ENCODE measurements around the gene RUBCN. TPM values are rescaled to one million over a fixed set of nuclear protein-coding genes. Genes with fewer than 3 reads are reported as not detected.
"Not testable (repeated sequence)": the region's sequence is repeated elsewhere in the genome, so short reads cannot be mapped to it uniquely, and the experiment has no call there.

Gene RUBCN
- total and polyA plus RNA-seq, 9 of the 15 experiments (the other 6 are each of a cell fraction or from before 2014, with no cell fraction given), result 8.4 to 24.0 (median 11.9) TPM

DNA sequence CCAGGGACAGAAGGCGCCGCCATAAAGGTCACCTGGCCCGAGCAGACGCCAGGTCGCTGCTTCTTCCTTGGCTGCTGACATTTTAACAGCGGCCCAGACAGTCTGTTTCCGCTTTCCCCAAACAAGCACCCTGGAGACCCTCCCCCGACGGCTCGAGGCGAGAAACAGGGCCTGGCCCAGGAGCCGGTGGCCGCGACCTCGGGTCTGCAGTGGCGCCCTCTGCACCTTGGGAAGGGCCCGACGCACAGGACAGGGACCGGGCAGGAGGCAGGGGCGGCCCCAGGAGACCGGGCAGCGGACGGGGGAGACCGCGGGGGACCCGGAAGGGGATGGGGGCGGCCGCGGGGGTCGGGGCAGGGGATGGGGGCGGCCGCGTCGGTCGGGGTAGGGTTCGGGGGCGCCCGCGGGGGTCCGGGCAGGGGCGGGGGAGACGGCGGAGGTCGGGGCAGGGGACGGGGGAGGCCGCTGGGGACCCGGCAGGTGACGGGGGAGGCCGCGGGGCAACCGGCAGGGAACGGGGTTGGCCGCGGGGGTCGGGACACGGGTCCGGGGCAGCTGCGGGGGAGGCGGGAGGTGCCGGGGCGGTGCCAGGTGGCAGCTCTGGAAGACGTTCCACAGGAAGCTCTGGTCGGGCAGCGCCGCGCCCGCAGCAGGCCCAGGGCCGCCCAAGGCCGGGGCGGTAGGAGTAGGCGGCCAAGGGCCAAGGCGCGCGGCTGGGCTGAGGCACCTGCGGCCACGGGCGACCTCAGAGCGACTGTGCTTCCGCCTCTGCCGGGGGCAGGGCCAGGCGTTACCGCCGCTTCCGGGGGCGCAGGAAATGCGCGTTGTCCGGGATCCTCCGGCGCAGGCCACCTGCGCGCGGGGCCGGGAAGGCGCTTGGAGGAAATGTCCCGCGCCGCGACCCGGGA, 82.4 kb downstream of the RUBCN start (continued):
- peak; percentile 79; the same call in 1 of the 2 replicates for TF ChIP-seq ZBTB7A (IDR thresholded peaks at IDR 0.05; ENCODE audit: borderline replicate concordance, control insufficient read depth, low read depth, low read length)
- TF ChIP-seq RBBP5 (IDR thresholded peaks at IDR 0.05; ENCODE audit: borderline replicate concordance, insufficient read depth, low read length, poor library complexity, severe bottlenecking), result peak; percentile 60
- TF ChIP-seq, protein P1, sequence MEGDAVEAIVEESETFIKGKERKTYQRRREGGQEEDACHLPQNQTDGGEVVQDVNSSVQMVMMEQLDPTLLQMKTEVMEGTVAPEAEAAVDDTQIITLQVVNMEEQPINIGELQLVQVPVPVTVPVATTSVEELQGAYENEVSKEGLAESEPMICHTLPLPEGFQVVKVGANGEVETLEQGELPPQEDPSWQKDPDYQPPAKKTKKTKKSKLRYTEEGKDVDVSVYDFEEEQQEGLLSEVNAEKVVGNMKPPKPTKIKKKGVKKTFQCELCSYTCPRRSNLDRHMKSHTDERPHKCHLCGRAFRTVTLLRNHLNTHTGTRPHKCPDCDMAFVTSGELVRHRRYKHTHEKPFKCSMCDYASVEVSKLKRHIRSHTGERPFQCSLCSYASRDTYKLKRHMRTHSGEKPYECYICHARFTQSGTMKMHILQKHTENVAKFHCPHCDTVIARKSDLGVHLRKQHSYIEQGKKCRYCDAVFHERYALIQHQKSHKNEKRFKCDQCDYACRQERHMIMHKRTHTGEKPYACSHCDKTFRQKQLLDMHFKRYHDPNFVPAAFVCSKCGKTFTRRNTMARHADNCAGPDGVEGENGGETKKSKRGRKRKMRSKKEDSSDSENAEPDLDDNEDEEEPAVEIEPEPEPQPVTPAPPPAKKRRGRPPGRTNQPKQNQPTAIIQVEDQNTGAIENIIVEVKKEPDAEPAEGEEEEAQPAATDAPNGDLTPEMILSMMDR (IDR thresholded peaks at IDR 0.05 in 2 of 3, conservative IDR thresholded peaks at IDR 0.05 in 1 of 3; ENCODE audit: insufficient read depth in 2 of 3, low read depth in 1 of 3, low read length in 3 of 3), result 0 out of 6 replicates have a peak, but pooled peaks of 1 of the 3 experiments have one; percentile 8
- peak; percentile 26; the same call in 1 of the 2 replicates for TF ChIP-seq PHF8 (IDR thresholded peaks at IDR 0.05; ENCODE audit: borderline replicate concordance, low read length)
- TF ChIP-seq NRF1 (conservative IDR thresholded peaks at IDR 0.05 in 1 of 2, IDR thresholded peaks at IDR 0.05 in 1 of 2), result peak; percentile 34 to 44; a peak in 1 of 4 replicates
- TF ChIP-seq, protein P2, sequence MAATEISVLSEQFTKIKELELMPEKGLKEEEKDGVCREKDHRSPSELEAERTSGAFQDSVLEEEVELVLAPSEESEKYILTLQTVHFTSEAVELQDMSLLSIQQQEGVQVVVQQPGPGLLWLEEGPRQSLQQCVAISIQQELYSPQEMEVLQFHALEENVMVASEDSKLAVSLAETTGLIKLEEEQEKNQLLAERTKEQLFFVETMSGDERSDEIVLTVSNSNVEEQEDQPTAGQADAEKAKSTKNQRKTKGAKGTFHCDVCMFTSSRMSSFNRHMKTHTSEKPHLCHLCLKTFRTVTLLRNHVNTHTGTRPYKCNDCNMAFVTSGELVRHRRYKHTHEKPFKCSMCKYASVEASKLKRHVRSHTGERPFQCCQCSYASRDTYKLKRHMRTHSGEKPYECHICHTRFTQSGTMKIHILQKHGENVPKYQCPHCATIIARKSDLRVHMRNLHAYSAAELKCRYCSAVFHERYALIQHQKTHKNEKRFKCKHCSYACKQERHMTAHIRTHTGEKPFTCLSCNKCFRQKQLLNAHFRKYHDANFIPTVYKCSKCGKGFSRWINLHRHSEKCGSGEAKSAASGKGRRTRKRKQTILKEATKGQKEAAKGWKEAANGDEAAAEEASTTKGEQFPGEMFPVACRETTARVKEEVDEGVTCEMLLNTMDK (IDR thresholded peaks at IDR 0.05; ENCODE audit: borderline replicate concordance, insufficient read depth, low read depth, low read length, poor library complexity, severe bottlenecking), result peak; percentile 78

- Histone ChIP-seq H3K36me3 (ENCODE audit: control insufficient read depth, insufficient read depth, low read length) (peaks cover 11% of the 10 kb centered on the region; the same call in 1 of the 3 replicates), H3K9ac (ENCODE audit: insufficient read depth in 1 of 2, low read depth in 2 of 2, low read length in 2 of 2) (0 out of 4 replicates have a peak overlapping the region, but pooled peaks of 1 of the 2 experiments have one; percentile 58), H3K4me3 (peak overlapping the region; percentile 19; the same call in 1 of the 2 replicates), H3K4me2 (ENCODE audit: insufficient read depth, low read length) (peak overlapping the region; percentile 70)
- H3K4me1 ChIP-seq (replicated peaks in 1 of 2; ENCODE audit: control insufficient read depth in 2 of 2, insufficient read depth in 2 of 2, low read length in 2 of 2); H3K27me3 ChIP-seq (ENCODE audit: control insufficient read depth in 2 of 2, insufficient read depth in 2 of 2, low read length in 2 of 2); H3K9me1 ChIP-seq (ENCODE audit: control insufficient read depth, insufficient read depth, low read length); CTCF ChIA-PET (ENCODE audit: low intra/inter-chr PET ratio); H2AFZ ChIP-seq (ENCODE audit: low read depth, low read length); FAIRE-seq; H4K20me1 ChIP-seq (replicated peaks; ENCODE audit: control insufficient read depth, insufficient read depth, low read length); POLR2A ChIA-PET; intact Hi-C loops (cut with micrococcal nuclease); ATAC-seq; BruUV-seq (replicated peaks); H3K27ac ChIP-seq (ENCODE audit: extremely low read depth, low read depth, low read length); H3K79me2 ChIP-seq (ENCODE audit: control insufficient read depth, insufficient read depth, low read length); DNase-seq (ENCODE audit: extremely low read depth in 1 of 4, low spot score in 3 of 4); H3K9me3 ChIP-seq (replicated peaks; ENCODE audit: control insufficient read depth, insufficient read depth, low read depth, low read length): not testable (repeated sequence)
- in situ Hi-C loops (cut with MboI), result loop anchor here (10.0 kb wide), 2 partner anchors 1908 to 1948 kb away; no protein-coding TSS in a partner anchor
- 0% methylated on average over 1 of the region's 10 CpGs for WGBS (ENCODE audit: insufficient coverage, low coverage, missing lambda C conversion rate)
Observed at GRCh38 chr3:197652860-197653259, 83.8 kb downstream of the RUBCN start.

DNA sequence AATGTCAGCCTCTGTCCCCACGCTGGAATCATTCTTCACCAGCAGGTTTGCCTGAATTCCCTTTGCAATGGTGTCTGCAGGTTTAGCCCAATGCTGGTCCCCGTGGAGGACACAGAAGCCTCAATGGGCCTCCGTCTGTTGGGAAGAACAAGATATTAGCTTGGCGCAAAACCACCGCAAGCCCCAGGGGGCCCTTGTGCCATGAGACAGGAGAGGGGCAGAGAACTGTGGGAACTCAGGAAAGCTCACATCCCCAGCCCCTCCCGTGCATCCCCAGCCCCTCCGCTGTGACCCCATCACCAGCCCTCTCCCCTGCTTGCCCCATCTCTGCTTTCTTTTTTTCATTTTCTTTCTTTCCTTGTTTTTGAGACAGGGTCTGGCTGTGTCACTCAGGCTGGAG, 89.1 kb downstream of the RUBCN start:
- H3K4me2 ChIP-seq (ENCODE audit: insufficient read depth, low read length); H2AFZ ChIP-seq (ENCODE audit: low read depth, low read length); H3K9me1 ChIP-seq (ENCODE audit: control insufficient read depth, insufficient read depth, low read length); intact Hi-C loops (cut with micrococcal nuclease); ATAC-seq; H3K79me2 ChIP-seq (ENCODE audit: control insufficient read depth, insufficient read depth, low read length); H3K27me3 ChIP-seq (ENCODE audit: control insufficient read depth in 2 of 2, insufficient read depth in 2 of 2, low read length in 2 of 2); H3K4me1 ChIP-seq (replicated peaks in 1 of 2; ENCODE audit: control insufficient read depth in 2 of 2, insufficient read depth in 2 of 2, low read length in 2 of 2); POLR2A ChIA-PET; H3K9me3 ChIP-seq (replicated peaks; ENCODE audit: control insufficient read depth, insufficient read depth, low read depth, low read length); H3K27ac ChIP-seq (ENCODE audit: extremely low read depth, low read depth, low read length); FAIRE-seq; H4K20me1 ChIP-seq (replicated peaks; ENCODE audit: control insufficient read depth, insufficient read depth, low read length); DNase-seq (ENCODE audit: extremely low read depth in 1 of 4, low spot score in 3 of 4); H3K9ac ChIP-seq (ENCODE audit: insufficient read depth in 1 of 2, low read depth in 2 of 2, low read length in 2 of 2); H3K4me3 ChIP-seq; CTCF ChIA-PET (ENCODE audit: low intra/inter-chr PET ratio); BruUV-seq (replicated peaks): not testable (repeated sequence)
- H3K36me3 ChIP-seq (ENCODE audit: control insufficient read depth, insufficient read depth, low read length), result peaks cover 11% of the 10 kb centered on the region; the same call in 1 of the 3 replicates
- no CpG with 5 or more reads among the region's 7 CpGs for WGBS (ENCODE audit: insufficient coverage, low coverage, missing lambda C conversion rate)
- in situ Hi-C loops (cut with MboI), result loop anchor here (10.0 kb wide), 1 partner anchor 1703 kb away; no protein-coding TSS in a partner anchor
